Muscle of back (tissue), 11 donors: ENCODE results near the gene TTYH2. TPM values are rescaled to one million over a fixed set of nuclear protein-coding genes. Genes with fewer than 3 reads are reported as not detected.

Experiments
- DNase-seq, 3 donors: peaks; one replicate each; pipeline versions ENCODE4 v3.0.0 to v3.0.0-alpha.2; 2013
- polyA plus RNA-seq, 10 donors: library from polyadenylated mRNA; unstranded; fragments of 120-200 nt; gene quantifications; one replicate each; pipeline ENCODE4 v1.2.1, GENCODE V29; 2013; ENCODE audit not compliant: insufficient read length in 10 of 10

TTYH2 gene
- polyA plus RNA-seq, 10 donors: 48.7 to 98.6 (median 61.7) TPM

GRCh38 chr17:74190807-74191406 lies 22.5 kb upstream of the TTYH2 start:
- peak; percentile 7 to 70 (median 38) for DNase-seq

GRCh38 chr17:74192950-74193781 lies 20.2 kb upstream of the TTYH2 start:
- DNase-seq: peak; percentile 40 to 61 (median 61)

- DNase-seq: no peak
Measured at GRCh38 chr17:74194682-74195081, 18.7 kb upstream of the TTYH2 start.

- no peak for DNase-seq
Measured at GRCh38 chr17:74196541-74197317, 16.6 kb upstream of the TTYH2 start.

- no peak for DNase-seq
Measured at GRCh38 chr17:74197801-74198200, 15.6 kb upstream of the TTYH2 start.

- DNase-seq: no peak
Measured at GRCh38 chr17:74198694-74199093, 14.7 kb upstream of the TTYH2 start.

GRCh38 chr17:74199306-74200092 lies 13.9 kb upstream of the TTYH2 start:
- peak; percentile 19 to 70 (median 53) for DNase-seq

GRCh38 chr17:74200112-74200511 lies 13.3 kb upstream of the TTYH2 start:
- DNase-seq: no peak

GRCh38 chr17:74201250-74201649 lies 12.1 kb upstream of the TTYH2 start:
- DNase-seq: peak; percentile 58 to 79 (median 68)

GRCh38 chr17:74201948-74202347 lies 11.4 kb upstream of the TTYH2 start:
- no peak for DNase-seq

GRCh38 chr17:74202938-74203337 lies 10.4 kb upstream of the TTYH2 start:
- DNase-seq: no peak

GRCh38 chr17:74203439-74204240 lies 9.7 kb upstream of the TTYH2 start, which contains the start of gene RPL38:
TSS of gene RPL38 (plus strand) at chr17:74203678. CDS start at chr17:74203956, 278 bp downstream.
- DNase-seq: peak; percentile 97 to 98 (median 97)

GRCh38 chr17:74204474-74204873 lies 8.9 kb upstream of the TTYH2 start:
- DNase-seq: no peak

GRCh38 chr17:74205274-74205673 lies 8.1 kb upstream of the TTYH2 start:
- no peak for DNase-seq

- no peak for DNase-seq
Measured at GRCh38 chr17:74206332-74206818, 7.0 kb upstream of the TTYH2 start.

GRCh38 chr17:74210191-74211140 lies 2.9 kb upstream of the TTYH2 start:
- peak in 2 of 3 donors; percentile 72 to 80 for DNase-seq

- no peak for DNase-seq
Measured at GRCh38 chr17:74211141-74211911, 2.0 kb upstream of the TTYH2 start.

GRCh38 chr17:74211912-74212208 lies 1.5 kb upstream of the TTYH2 start:
- peak in 1 of 3 donors; percentile 67 for DNase-seq
